Mesothelial cell of epicardium (in vitro differentiated cells): ENCODE data around the gene ADAMTS17. TPM values are rescaled to one million over a fixed set of nuclear protein-coding genes. Genes with fewer than 3 reads are reported as not detected.
A peak's percentile ranks its signal among the peaks of the same experiment; 100 is the strongest.

Source experiments
- DNase-seq, 2 experiments: peaks; one replicate each; pipeline ENCODE4 v3.0.0; 2021; ENCODE audit warnings: low spot score in 2 of 2; ENCODE audit not compliant: unreplicated experiment in 2 of 2
- H3K27ac Mint-ChIP-seq: 2 replicates; pipeline ENCODE4 v1.8.0; 2021; ENCODE audit warnings: mixed read lengths
- H3K27me3 Mint-ChIP-seq: 2 replicates; pipeline ENCODE4 v1.8.0; 2021; ENCODE audit warnings: low read depth, mixed read lengths
- H3K36me3 Mint-ChIP-seq: 2 replicates; pipeline ENCODE4 v1.8.0; 2021; ENCODE audit warnings: mixed read lengths
- H3K4me1 Mint-ChIP-seq: 2 replicates; pipeline ENCODE4 v1.8.0; 2021; ENCODE audit warnings: mixed read lengths
- H3K4me3 Mint-ChIP-seq: 2 replicates; pipeline ENCODE4 v1.8.0; 2021; ENCODE audit warnings: mild to moderate bottlenecking, moderate library complexity, mixed read lengths
- H3K9me3 Mint-ChIP-seq: 2 replicates; pipeline ENCODE4 v1.8.0; 2021; ENCODE audit warnings: mixed read lengths
- CTCF ChIP-seq: fragments of 200-600 bp; sonication (generic); IDR thresholded peaks from one replicate; pipeline ENCODE4 v1.5.0; 2021; ENCODE audit warnings: antibody characterized with exemption; ENCODE audit not compliant: unreplicated experiment
- total RNA-seq: library from RNA; stranded (reverse); gene quantifications from 3 replicates; pipeline ENCODE4 v1.2.1, GENCODE V29; 2021

ADAMTS17 gene
- total RNA-seq, 1 donor from 2014 or later: 39.4 TPM

GRCh38 chr15:100043068-100043641 lies 298.6 kb downstream of the ADAMTS17 start:
- Mint-ChIP-seq H3K4me3 (no peak overlapping the region), H3K9me3 (peaks cover 24% of the 10 kb centered on the region), H3K27me3 (no peaks in the 10 kb centered on the region), H3K4me1 (peaks cover 25% of the 10 kb centered on the region), H3K27ac (peak overlapping the region; percentile 87), H3K36me3 (peaks cover 37% of the 10 kb centered on the region)
- DNase-seq: no peak
- no peak for TF ChIP-seq CTCF

DNA sequence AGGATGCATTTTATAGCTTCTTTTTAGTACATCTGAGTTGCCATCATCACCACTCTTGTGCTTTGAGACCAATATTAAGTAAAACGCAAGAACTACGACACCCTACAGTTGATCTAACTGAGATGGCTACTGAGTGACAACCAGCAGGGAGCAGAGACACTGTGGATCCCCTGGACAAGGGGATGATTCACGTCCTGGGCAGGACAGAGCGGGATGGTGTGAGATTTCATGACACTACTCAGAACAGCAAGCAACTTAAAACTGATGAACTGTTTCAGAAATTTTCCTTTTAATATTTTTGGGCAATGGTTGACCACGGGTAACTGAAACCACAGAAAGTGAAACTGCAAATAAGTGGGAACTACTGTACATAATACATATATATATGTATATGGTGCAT lies 299.2 kb downstream of the ADAMTS17 start:
- Mint-ChIP-seq H3K4me3 (no peak overlapping the region), H3K9me3 (peaks cover 18% of the 10 kb centered on the region), H3K4me1 (peaks cover 25% of the 10 kb centered on the region), H3K36me3 (peaks cover 31% of the 10 kb centered on the region), H3K27ac (peak overlapping the region; percentile 51), H3K27me3 (no peaks in the 10 kb centered on the region)
- no peak for DNase-seq
- no peak for TF ChIP-seq CTCF

DNA sequence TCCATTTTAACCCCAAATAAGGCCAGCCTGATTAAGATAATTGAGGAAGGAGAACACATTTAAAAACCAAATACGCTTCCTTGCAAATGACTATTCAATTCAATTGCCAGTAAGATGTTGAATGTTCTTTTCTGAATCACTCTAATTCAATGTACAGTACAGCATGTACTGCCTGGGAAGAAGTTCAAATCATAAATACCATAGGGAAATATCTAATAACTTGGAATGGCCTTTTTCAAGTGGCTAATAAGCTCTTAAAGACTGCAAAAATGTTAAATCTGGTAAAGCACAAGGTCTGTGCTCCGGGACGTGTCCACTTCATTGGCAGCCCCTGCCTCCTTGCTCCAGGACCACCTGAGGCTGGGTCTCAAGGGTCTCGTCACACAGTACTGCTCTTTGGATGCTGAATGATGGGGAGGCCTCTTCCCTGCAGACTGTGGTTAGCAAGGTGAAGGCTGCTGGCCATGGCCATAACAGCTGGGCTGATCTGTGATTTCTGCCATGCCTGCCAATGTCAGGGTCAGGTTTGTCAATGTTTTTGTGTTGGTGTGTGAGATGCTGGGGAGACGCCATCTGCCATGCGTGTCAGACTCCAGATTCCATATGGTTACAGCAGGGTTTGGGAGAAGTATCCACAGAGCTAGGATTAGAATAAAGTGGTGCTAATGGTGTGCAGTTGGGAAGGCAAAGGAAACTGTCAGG lies 300.5 kb downstream of the ADAMTS17 start:
- H3K4me1 Mint-ChIP-seq: peaks cover 25% of the 10 kb centered on the region
- no peak overlapping the region for H3K4me3 Mint-ChIP-seq
- H3K9me3 Mint-ChIP-seq: peaks cover 8% of the 10 kb centered on the region
- H3K27me3 Mint-ChIP-seq: no peaks in the 10 kb centered on the region
- no peak for DNase-seq
- no peak overlapping the region for H3K27ac Mint-ChIP-seq
- no peak for TF ChIP-seq CTCF
- H3K36me3 Mint-ChIP-seq: peaks cover 21% of the 10 kb centered on the region

DNA sequence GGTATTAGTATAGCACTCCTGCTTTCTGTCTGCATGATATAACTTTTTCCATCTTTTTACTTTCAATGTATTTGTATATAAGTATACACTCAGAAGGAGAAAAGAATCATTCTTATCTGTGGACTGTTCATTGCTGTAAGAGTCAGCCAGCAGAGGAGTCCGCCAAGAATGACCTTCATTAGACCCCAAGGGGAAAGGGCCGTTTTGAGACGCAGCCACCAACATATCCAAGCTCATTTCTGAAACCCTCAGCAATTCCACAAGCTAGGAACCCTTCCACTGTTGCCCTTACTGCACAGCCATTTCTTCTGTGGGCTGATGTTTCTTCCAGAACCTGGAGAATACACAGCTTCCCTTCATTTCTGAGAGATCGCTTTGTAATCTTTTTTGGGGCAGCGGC lies 301.8 kb downstream of the ADAMTS17 start:
- Mint-ChIP-seq H3K9me3 (peaks cover 8% of the 10 kb centered on the region), H3K27me3 (no peaks in the 10 kb centered on the region), H3K4me1 (peaks cover 29% of the 10 kb centered on the region), H3K4me3 (no peak overlapping the region), H3K27ac (peak overlapping the region; percentile 11), H3K36me3 (peaks cover 18% of the 10 kb centered on the region)
- no peak for DNase-seq
- no peak for TF ChIP-seq CTCF

DNA sequence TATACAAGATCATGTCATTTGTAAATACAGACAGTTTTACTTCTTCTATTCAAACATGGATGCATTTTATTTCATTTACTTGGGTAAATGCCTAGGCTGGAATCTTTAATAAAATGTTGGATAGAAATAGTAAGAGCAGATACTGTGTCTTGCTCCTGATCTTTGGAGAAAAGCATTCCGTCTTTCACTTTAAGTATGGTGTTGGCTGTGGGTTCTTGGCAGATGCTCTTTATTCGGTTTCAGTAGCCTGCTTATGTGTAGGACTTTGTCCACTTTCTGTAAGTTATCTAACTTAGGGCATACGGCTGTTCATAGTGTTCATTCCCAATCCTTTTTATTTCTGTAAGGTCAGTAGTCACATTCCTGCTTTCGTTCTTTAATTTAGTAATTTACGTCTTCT lies 303.0 kb downstream of the ADAMTS17 start:
- H3K27me3 Mint-ChIP-seq: no peaks in the 10 kb centered on the region
- peaks cover 11% of the 10 kb centered on the region for H3K36me3 Mint-ChIP-seq
- no peak for DNase-seq
- TF ChIP-seq CTCF: no peak
- no peak overlapping the region for H3K4me3 Mint-ChIP-seq
- no peaks in the 10 kb centered on the region for H3K9me3 Mint-ChIP-seq
- no peak overlapping the region for H3K27ac Mint-ChIP-seq
- peaks cover 25% of the 10 kb centered on the region for H3K4me1 Mint-ChIP-seq
